Neural crest cell (in vitro differentiated cells): ENCODE data around the gene SAXO2. TPM values are rescaled to one million over a fixed set of nuclear protein-coding genes. Genes with fewer than 3 reads are reported as not detected.
"Not testable (repeated sequence)": the region's sequence is repeated elsewhere in the genome, so short reads cannot be mapped to it uniquely, and the experiment has no call there.

ENCODE experiments used
- DNase-seq: peaks from one replicate; pipeline ENCODE4 v3.0.0; 2021; ENCODE audit warnings: low read depth, mixed read lengths, low spot score
- H3K27ac Mint-ChIP-seq: one replicate; pipeline ENCODE4 v1.8.0; 2021; ENCODE audit warnings: mild to moderate bottlenecking, mixed read lengths; ENCODE audit not compliant: unreplicated experiment
- H3K27me3 Mint-ChIP-seq: 2 replicates; pipeline ENCODE4 v1.8.0; 2021; ENCODE audit warnings: low read depth, mild to moderate bottlenecking, mixed read lengths
- H3K36me3 Mint-ChIP-seq: 2 replicates; pipeline ENCODE4 v1.8.0; 2021; ENCODE audit warnings: low read depth, mild to moderate bottlenecking, mixed read lengths
- H3K4me1 Mint-ChIP-seq: 2 replicates; pipeline ENCODE4 v1.8.0; 2021; ENCODE audit warnings: mixed read lengths
- H3K4me3 Mint-ChIP-seq: one replicate; pipeline ENCODE4 v1.8.0; 2021; ENCODE audit warnings: mild to moderate bottlenecking, mixed read lengths
- H3K9me3 Mint-ChIP-seq: 2 replicates; pipeline ENCODE4 v1.8.0; 2021; ENCODE audit warnings: mixed read lengths
- total RNA-seq: library from RNA; stranded (reverse); gene quantifications from 2 replicates; pipeline ENCODE4 v1.2.1, GENCODE V29; 2021
- TF ChIP-seq, protein P1 (sequence below): fragments of 200-600 bp; sonication (generic); conservative IDR thresholded peaks from 2 replicates; pipeline ENCODE4 v1.5.0; 2021; ENCODE audit warnings: antibody characterized with exemption, mild to moderate bottlenecking

Gene SAXO2
- total RNA-seq, 1 donor from 2014 or later = 3.9 TPM

DNA sequence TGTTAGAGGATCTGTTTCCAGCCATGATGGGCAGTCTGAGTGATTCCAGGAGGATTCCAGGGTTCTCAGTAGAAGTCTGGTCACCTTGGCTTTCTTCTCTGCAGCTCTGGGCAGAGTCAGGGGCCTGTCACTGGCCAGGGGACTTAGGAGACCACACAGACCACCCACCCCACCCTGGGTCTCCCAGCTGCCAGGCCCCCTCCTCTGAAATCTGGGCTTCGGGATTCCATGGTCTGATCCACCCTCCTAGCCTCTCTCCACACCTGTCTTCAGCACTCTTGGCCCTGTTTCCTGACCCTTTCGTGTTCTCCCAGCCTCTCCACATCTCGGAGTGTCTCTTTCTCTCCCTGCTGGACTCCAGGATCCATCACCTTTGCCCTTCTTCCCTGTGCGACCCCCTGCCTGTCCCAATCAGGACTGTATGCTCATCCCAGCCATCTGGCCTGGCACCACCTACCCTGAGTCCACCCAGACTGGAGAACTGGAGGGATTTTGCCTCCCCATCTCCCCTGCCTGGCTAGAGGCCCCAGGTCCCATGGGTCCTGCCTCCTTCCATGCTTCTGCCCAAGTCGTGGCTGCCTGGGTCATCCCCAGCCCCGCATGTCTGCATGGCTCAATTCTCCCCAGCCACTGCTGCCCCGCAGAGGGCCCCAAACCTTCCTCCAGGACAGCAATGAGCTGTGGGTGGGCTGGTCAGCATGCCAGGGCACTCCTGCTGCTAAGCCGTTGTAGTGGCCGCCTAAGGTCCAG lies 52.3 kb downstream of the SAXO2 start:
- Mint-ChIP-seq H3K4me1 (no peaks in the 10 kb centered on the region), H3K9me3 (peaks cover 4% of the 10 kb centered on the region), H3K36me3 (no peaks in the 10 kb centered on the region), H3K27me3 (peaks cover 10% of the 10 kb centered on the region), H3K27ac (peak overlapping the region; percentile 57), H3K4me3 (no peak overlapping the region)
- no peak for DNase-seq
- TF ChIP-seq, protein P1, sequence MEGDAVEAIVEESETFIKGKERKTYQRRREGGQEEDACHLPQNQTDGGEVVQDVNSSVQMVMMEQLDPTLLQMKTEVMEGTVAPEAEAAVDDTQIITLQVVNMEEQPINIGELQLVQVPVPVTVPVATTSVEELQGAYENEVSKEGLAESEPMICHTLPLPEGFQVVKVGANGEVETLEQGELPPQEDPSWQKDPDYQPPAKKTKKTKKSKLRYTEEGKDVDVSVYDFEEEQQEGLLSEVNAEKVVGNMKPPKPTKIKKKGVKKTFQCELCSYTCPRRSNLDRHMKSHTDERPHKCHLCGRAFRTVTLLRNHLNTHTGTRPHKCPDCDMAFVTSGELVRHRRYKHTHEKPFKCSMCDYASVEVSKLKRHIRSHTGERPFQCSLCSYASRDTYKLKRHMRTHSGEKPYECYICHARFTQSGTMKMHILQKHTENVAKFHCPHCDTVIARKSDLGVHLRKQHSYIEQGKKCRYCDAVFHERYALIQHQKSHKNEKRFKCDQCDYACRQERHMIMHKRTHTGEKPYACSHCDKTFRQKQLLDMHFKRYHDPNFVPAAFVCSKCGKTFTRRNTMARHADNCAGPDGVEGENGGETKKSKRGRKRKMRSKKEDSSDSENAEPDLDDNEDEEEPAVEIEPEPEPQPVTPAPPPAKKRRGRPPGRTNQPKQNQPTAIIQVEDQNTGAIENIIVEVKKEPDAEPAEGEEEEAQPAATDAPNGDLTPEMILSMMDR = no peak

- no peak overlapping the region for H3K27ac Mint-ChIP-seq
- DNase-seq = no peak
- H3K36me3 Mint-ChIP-seq = no peaks in the 10 kb centered on the region
- H3K4me1 Mint-ChIP-seq = no peaks in the 10 kb centered on the region
- H3K9me3 Mint-ChIP-seq = no peaks in the 10 kb centered on the region
- no peak overlapping the region for H3K4me3 Mint-ChIP-seq
- TF ChIP-seq, protein P1 = no peak
- H3K27me3 Mint-ChIP-seq = peaks cover 6% of the 10 kb centered on the region
Measured at GRCh38 chr15:82315519-82316246, 53.1 kb downstream of the SAXO2 start.

- not testable (repeated sequence) for DNase-seq, H3K27ac Mint-ChIP-seq, H3K36me3 Mint-ChIP-seq, H3K27me3 Mint-ChIP-seq, H3K4me3 Mint-ChIP-seq, H3K9me3 Mint-ChIP-seq, H3K4me1 Mint-ChIP-seq
Measured at GRCh38 chr15:82316247-82317090, 53.9 kb downstream of the SAXO2 start.

GRCh38 chr15:82317091-82317489 lies 54.5 kb downstream of the SAXO2 start:
- DNase-seq = no peak
- H3K9me3 Mint-ChIP-seq = no peaks in the 10 kb centered on the region
- no peak overlapping the region for H3K4me3 Mint-ChIP-seq
- H3K27ac Mint-ChIP-seq = no peak overlapping the region
- TF ChIP-seq, protein P1 = no peak
- no peaks in the 10 kb centered on the region for H3K36me3 Mint-ChIP-seq
- no peaks in the 10 kb centered on the region for H3K27me3 Mint-ChIP-seq
- no peaks in the 10 kb centered on the region for H3K4me1 Mint-ChIP-seq

GRCh38 chr15:82317516-82317915 lies 54.9 kb downstream of the SAXO2 start:
- not testable (repeated sequence) for DNase-seq, H3K27ac Mint-ChIP-seq, H3K4me3 Mint-ChIP-seq, H3K4me1 Mint-ChIP-seq, H3K27me3 Mint-ChIP-seq, H3K36me3 Mint-ChIP-seq, H3K9me3 Mint-ChIP-seq

DNA sequence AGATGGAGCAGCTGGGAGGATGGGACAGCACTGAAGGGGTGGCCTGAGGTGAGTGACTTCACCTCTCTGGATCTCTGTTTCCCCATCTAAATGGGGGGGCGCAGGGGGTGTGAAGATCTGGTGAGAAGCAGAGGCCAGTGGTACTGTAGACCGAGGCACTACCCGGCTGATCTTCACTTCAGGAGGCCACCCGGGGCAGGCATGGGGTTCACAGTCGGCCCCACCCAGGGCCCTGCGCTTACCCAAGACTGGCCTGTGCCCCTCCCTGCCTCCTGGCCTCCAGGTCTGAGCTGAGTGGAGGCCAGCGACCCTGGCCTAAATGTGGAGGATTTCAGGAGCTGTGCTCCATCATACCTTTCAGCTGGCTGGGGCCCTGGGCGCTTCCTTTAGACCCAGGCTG lies 55.7 kb downstream of the SAXO2 start:
- H3K27me3 Mint-ChIP-seq, H3K4me1 Mint-ChIP-seq, H3K36me3 Mint-ChIP-seq, H3K9me3 Mint-ChIP-seq, H3K27ac Mint-ChIP-seq, H3K4me3 Mint-ChIP-seq, DNase-seq: not testable (repeated sequence)

GRCh38 chr15:82319522-82320278 lies 57.1 kb downstream of the SAXO2 start:
- H3K27ac Mint-ChIP-seq, H3K4me3 Mint-ChIP-seq, H3K27me3 Mint-ChIP-seq, H3K36me3 Mint-ChIP-seq, H3K4me1 Mint-ChIP-seq, DNase-seq, H3K9me3 Mint-ChIP-seq: not testable (repeated sequence)

DNA sequence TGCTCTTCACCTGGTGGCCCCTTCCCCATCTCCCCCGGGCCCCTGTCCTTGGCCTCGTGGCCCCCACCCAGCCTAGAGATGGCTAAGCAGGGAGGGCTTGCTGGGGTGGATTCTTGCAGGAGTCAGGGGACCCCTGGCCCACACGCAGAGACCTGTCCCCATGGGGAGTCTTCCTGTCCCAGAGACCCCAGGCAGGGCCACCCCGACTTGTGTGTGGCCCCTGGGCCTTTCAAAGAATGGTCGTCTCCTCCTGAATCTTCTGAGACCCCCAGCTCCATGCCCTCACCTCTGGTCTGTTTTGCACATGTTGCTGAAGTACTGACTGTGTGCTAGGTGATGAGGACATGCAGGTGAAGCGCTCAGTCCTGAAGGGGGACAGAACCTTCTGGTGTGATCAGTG lies 58.2 kb downstream of the SAXO2 start:
- not testable (repeated sequence) for H3K36me3 Mint-ChIP-seq, H3K4me1 Mint-ChIP-seq, H3K27ac Mint-ChIP-seq, H3K9me3 Mint-ChIP-seq, DNase-seq, H3K4me3 Mint-ChIP-seq, H3K27me3 Mint-ChIP-seq

DNA sequence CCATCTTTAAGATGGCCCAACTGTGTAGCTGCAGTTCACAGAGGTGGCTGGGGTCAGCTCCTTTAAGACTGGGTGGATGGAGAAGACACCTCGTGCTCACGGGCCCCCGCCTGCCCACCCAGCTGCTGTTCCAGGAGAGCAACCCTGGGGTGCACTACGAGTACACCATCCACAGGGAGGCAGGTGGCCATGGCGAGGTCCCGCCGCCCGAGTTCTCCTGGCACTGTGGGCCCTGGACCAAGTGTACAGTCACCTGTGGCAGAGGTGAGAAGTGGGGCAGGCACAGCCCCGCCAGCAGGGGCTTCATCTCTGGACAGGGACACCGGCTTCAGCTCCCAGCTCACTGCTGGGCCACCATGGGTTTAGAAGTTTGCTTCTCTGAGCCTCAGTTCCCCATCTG lies 59.9 kb downstream of the SAXO2 start:
- not testable (repeated sequence) for H3K36me3 Mint-ChIP-seq, H3K4me1 Mint-ChIP-seq, H3K4me3 Mint-ChIP-seq, DNase-seq, H3K27me3 Mint-ChIP-seq, H3K9me3 Mint-ChIP-seq, H3K27ac Mint-ChIP-seq

DNA sequence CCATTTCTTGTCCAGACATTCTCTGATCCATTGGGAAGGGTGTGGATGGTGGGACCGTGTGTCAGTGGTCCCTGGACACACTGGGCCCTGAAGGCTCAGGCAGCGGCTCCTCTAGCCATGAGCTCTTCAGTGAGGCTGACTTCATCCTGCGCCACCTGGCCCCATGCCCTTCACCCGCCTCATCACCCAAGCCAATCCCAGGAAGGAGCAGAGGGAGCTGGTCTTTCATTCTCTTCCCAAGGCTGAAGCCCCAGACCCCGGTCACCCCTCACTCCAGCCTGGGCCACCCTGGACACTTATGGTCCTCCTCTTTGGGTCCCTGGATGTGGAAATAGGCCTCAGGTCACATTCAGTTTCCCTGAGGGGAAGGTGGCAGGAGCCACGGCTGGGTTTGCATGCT lies 62.2 kb downstream of the SAXO2 start:
- not testable (repeated sequence) for H3K27me3 Mint-ChIP-seq, H3K36me3 Mint-ChIP-seq, H3K9me3 Mint-ChIP-seq, DNase-seq, H3K4me1 Mint-ChIP-seq, H3K27ac Mint-ChIP-seq, H3K4me3 Mint-ChIP-seq
